ENCODE data around the gene ZNF264. TPM values are rescaled to one million over a fixed set of nuclear protein-coding genes. Genes with fewer than 3 reads are reported as not detected.

The ZNF264 gene
- total RNA-seq, 2 experiments from 2014 or later: 20.7 to 22.4 TPM

- no peak for ATAC-seq
- no peaks in the 10 kb centered on the region for H3K27me3 Mint-ChIP-seq
- peaks cover 36% of the 10 kb centered on the region for H3K4me1 Mint-ChIP-seq (ENCODE audit: low read depth)
- no peaks in the 10 kb centered on the region for H3K9me3 Mint-ChIP-seq
- ChIA-PET POLR2A (no interaction called here), CTCF (interaction anchor here (0.6 kb wide), 1 partner anchor 505 kb away, joined by 3 read pairs; no protein-coding TSS in a partner anchor)
- DNase-seq: no peak
- peak overlapping the region; percentile 34 for H3K27ac Mint-ChIP-seq
- intact Hi-C loops (cut with micrococcal nuclease): no loop called here
- TF ChIP-seq CTCF (IDR thresholded peaks at IDR 0.05): no peak
- peaks cover 34% of the 10 kb centered on the region for H3K36me3 Mint-ChIP-seq (ENCODE audit: low read depth)
- H3K4me3 Mint-ChIP-seq: no peak overlapping the region
Observed at GRCh38 chr19:57242821-57243220, 51.5 kb downstream of the ZNF264 start.

GRCh38 chr19:57244513-57244912, 53.2 kb downstream of the ZNF264 start:
- ATAC-seq (no peak), DNase-seq (no peak)
- ChIA-PET POLR2A (interaction anchor here (0.7 kb wide), 1 partner anchor 191 kb away, joined by 3 read pairs; no protein-coding TSS in a partner anchor), CTCF (interaction anchor here (0.7 kb wide), 1 partner anchor 54 kb away, joined by 3 read pairs; no protein-coding TSS in a partner anchor)
- intact Hi-C loops (cut with micrococcal nuclease): no loop called here
- H3K4me1 Mint-ChIP-seq (ENCODE audit: low read depth): peaks cover 36% of the 10 kb centered on the region
- no peaks in the 10 kb centered on the region for H3K27me3 Mint-ChIP-seq
- peaks cover 48% of the 10 kb centered on the region for H3K36me3 Mint-ChIP-seq (ENCODE audit: low read depth)
- H3K9me3 Mint-ChIP-seq: no peaks in the 10 kb centered on the region
- TF ChIP-seq CTCF (IDR thresholded peaks at IDR 0.05): no peak
- H3K4me3 Mint-ChIP-seq: no peak overlapping the region
- H3K27ac Mint-ChIP-seq: no peak overlapping the region

GRCh38 chr19:57245066-57245465, 53.8 kb downstream of the ZNF264 start:
- no peak overlapping the region for H3K4me3 Mint-ChIP-seq
- CTCF ChIA-PET: interaction anchor here (0.7 kb wide), 1 partner anchor 53 kb away, joined by 3 read pairs; no protein-coding TSS in a partner anchor
- ATAC-seq (no peak), DNase-seq (no peak)
- intact Hi-C loops (cut with micrococcal nuclease): no loop called here
- H3K27ac Mint-ChIP-seq: no peak overlapping the region
- H3K4me1 Mint-ChIP-seq (ENCODE audit: low read depth): peaks cover 34% of the 10 kb centered on the region
- H3K27me3 Mint-ChIP-seq: no peaks in the 10 kb centered on the region
- POLR2A ChIA-PET: interaction anchor here (1.0 kb wide), 1 partner anchor 8 kb away, joined by 3 read pairs; no protein-coding TSS in a partner anchor
- H3K9me3 Mint-ChIP-seq: no peaks in the 10 kb centered on the region
- no peak for TF ChIP-seq CTCF (IDR thresholded peaks at IDR 0.05)
- H3K36me3 Mint-ChIP-seq (ENCODE audit: low read depth): peaks cover 51% of the 10 kb centered on the region

GRCh38 chr19:57245959-57246358, 54.7 kb downstream of the ZNF264 start:
- peaks cover 58% of the 10 kb centered on the region for H3K36me3 Mint-ChIP-seq (ENCODE audit: low read depth)
- intact Hi-C loops (cut with micrococcal nuclease): no loop called here
- H3K27ac Mint-ChIP-seq: no peak overlapping the region
- H3K9me3 Mint-ChIP-seq: peaks cover 6% of the 10 kb centered on the region
- CTCF ChIA-PET: no interaction called here
- H3K27me3 Mint-ChIP-seq: no peaks in the 10 kb centered on the region
- POLR2A ChIA-PET: interaction anchor here (0.8 to 1.0 kb wide), 2 partner anchors 9 to 55 kb away, joined by 3 read pairs; partner anchors contain the start of gene ZNF264
- H3K4me1 Mint-ChIP-seq (ENCODE audit: low read depth): peaks cover 32% of the 10 kb centered on the region
- ATAC-seq (no peak), DNase-seq (no peak)
- TF ChIP-seq CTCF (IDR thresholded peaks at IDR 0.05): no peak
- H3K4me3 Mint-ChIP-seq: no peak overlapping the region

- Mint-ChIP-seq H3K4me1 (ENCODE audit: low read depth) (peaks cover 8% of the 10 kb centered on the region), H3K27ac (no peak overlapping the region), H3K9me3 (peaks cover 14% of the 10 kb centered on the region), H3K36me3 (ENCODE audit: low read depth) (peaks cover 81% of the 10 kb centered on the region), H3K4me3 (no peak overlapping the region), H3K27me3 (no peaks in the 10 kb centered on the region)
- no peak for DNase-seq
- intact Hi-C loops (cut with micrococcal nuclease): no loop called here
- ChIA-PET POLR2A (no interaction called here), CTCF (no interaction called here)
- TF ChIP-seq CTCF (IDR thresholded peaks at IDR 0.05): no peak
- no peak for ATAC-seq
Observed at GRCh38 chr19:57248646-57249045, 57.3 kb downstream of the ZNF264 start.
